PC-3 (cell line): Measurements from ENCODE around the gene MRI1. TPM values are rescaled to one million over a fixed set of nuclear protein-coding genes. Genes with fewer than 3 reads are reported as not detected.

ENCODE experiments used
- ATAC-seq: fragments of 200-7000 bp; cut with Tn5 transposase; 2 replicates; pipeline ENCODE4 v1.9.1; 2020; ENCODE audit warnings: mild to moderate bottlenecking, moderate library complexity
- BruUV-seq: library from RNA; stranded (reverse); fragments of 400-500 nt; replicated peaks from 2 replicates; lab custom pipeline; 2021; lab: Mats Ljungman, UMichigan
- CTCF ChIA-PET: fragments of 300-600 bp; sonication (Branson Sonifier 250); formaldehyde crosslinking; loops from one replicate; lab custom pipeline; 2022; ENCODE audit warnings: antibody characterized with exemption; lab: Charles Lee
- POLR2A ChIA-PET: fragments of 300-600 bp; sonication (Branson Sonifier 250); formaldehyde crosslinking; loops from one replicate; lab custom pipeline; 2022; ENCODE audit warnings: antibody characterized with exemption; ENCODE audit not compliant: unreplicated experiment; lab: Charles Lee
- DNase-seq: peaks from one replicate; pipeline ENCODE4 v3.0.0-alpha.2; 2015
- H2AFZ ChIP-seq: fragments of 300-600 bp; sonication (generic); 2 replicates; pipeline ENCODE4 v1.6.0; 2016; ENCODE audit warnings: antibody characterized with exemption, low read length
- H3F3A ChIP-seq: fragments of 300-600 bp; sonication (generic); one replicate; pipeline ENCODE4 v1.6.0; 2017; ENCODE audit warnings: antibody characterized with exemption, low read length, control low read depth, mild to moderate bottlenecking; ENCODE audit not compliant: unreplicated experiment
- H3K27ac ChIP-seq: fragments of 300-600 bp; sonication (generic); 2 replicates; pipeline ENCODE4 v1.5.1; 2016; ENCODE audit warnings: mild to moderate bottlenecking, low read length
- H3K27me3 ChIP-seq: fragments of 300-600 bp; sonication (generic); 2 replicates; pipeline ENCODE4 v1.6.1; 2016; ENCODE audit warnings: low read length, mixed read lengths
- H3K36me3 ChIP-seq: fragments of 300-600 bp; sonication (generic); 2 replicates; pipeline ENCODE4 v1.6.1; 2016; ENCODE audit warnings: low read depth, mixed run types, low read length, mixed read lengths
- H3K4me1 ChIP-seq: fragments of 300-600 bp; sonication (generic); 2 replicates; pipeline ENCODE4 v1.5.1; 2016; ENCODE audit warnings: low read length; ENCODE audit not compliant: insufficient read depth
- H3K4me2 ChIP-seq: fragments of 300-600 bp; sonication (generic); 2 replicates; pipeline ENCODE4 v1.6.0; 2016; ENCODE audit warnings: low read length
- H3K4me3 ChIP-seq: fragments of 300-600 bp; sonication (generic); 2 replicates; pipeline ENCODE4 v1.5.1; 2016; ENCODE audit warnings: mild to moderate bottlenecking, low read length, mixed read lengths
- H3K79me2 ChIP-seq: fragments of 300-600 bp; sonication (generic); 2 replicates; pipeline ENCODE4 v1.6.1; 2017; ENCODE audit warnings: low read length, mixed read lengths
- H3K9ac ChIP-seq: fragments of 300-600 bp; sonication (generic); 2 replicates; pipeline ENCODE4 v1.6.0; 2016; ENCODE audit warnings: mild to moderate bottlenecking, low read length
- H3K9me2 ChIP-seq: fragments of 300-600 bp; sonication (generic); replicated peaks from 2 replicates; pipeline ENCODE4 v1.6.1; 2016; ENCODE audit warnings: mixed run types, low read length, mixed read lengths
- H3K9me3 ChIP-seq: fragments of 300-600 bp; sonication (generic); 2 replicates; pipeline ENCODE4 v1.6.1; 2016; ENCODE audit warnings: low read length, mixed read lengths
- H4K20me1 ChIP-seq: fragments of 300-600 bp; sonication (generic); 2 replicates; pipeline ENCODE4 v1.6.1; 2016; ENCODE audit warnings: low read length, mixed read lengths
- CTCF ChIP-seq: fragments of 300-600 bp; sonication (generic); conservative IDR thresholded peaks from 2 replicates; pipeline ENCODE4 v1.5.1; 2017; ENCODE audit warnings: antibody characterized with exemption, low read depth, mild to moderate bottlenecking, low read length
- EZH2 ChIP-seq: fragments of 300-600 bp; sonication (generic); IDR thresholded peaks from one replicate; pipeline ENCODE4 v1.6.1; 2017; ENCODE audit warnings: antibody characterized with exemption, mild to moderate bottlenecking, low read length; ENCODE audit not compliant: unreplicated experiment
- EZH2phosphoT487 ChIP-seq: fragments of 300-600 bp; sonication (generic); IDR thresholded peaks from 2 replicates; pipeline ENCODE4 v1.6.1; 2018; ENCODE audit warnings: mild to moderate bottlenecking, antibody characterized with exemption, low read length, borderline replicate concordance
- intact Hi-C: fragments of 100-400 bp; cut with micrococcal nuclease; formaldehyde crosslinking; loops from 2 replicates; pipeline ENCODE4 v1.9.0; 2023
- total RNA-seq: library from RNA; depleted of rRNA; stranded (reverse); fragments of >200 nt; gene quantifications from 2 replicates; pipeline ENCODE4 v1.2.3, GENCODE V29; 2014

MRI1 gene
- total RNA-seq, 1 experiment from 2014 or later = 85.2 TPM

DNA sequence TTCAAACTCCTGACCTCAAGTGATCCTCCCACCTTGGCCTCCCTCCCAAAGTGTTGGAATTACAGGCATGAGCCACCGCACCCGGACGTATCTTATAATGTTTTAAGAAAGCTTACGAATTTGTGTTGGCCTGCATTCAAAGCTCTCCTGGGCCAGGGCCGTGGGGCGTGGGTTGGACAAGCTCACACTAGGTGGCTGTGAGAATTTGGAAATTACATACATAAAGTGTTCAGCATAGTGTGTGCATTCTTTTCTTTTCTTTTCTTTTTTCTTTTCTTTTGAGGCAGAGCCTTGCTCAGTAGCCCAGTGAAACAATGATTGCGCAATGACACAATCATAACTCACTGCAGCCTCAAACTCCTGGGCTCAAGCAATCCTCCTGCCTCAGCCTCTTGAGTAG lies 33.5 kb downstream of the MRI1 start:
- H3K4me3 ChIP-seq = no peak overlapping the region; the same call in 1 of the 2 replicates
- no peaks in the 10 kb centered on the region for H3K36me3 ChIP-seq
- H3K27ac ChIP-seq = peak overlapping the region; percentile 95
- peaks cover 5% of the 10 kb centered on the region for H3F3A ChIP-seq
- intact Hi-C loops = loop anchor here (2.0 kb wide), 1 partner anchor 35 kb away; no protein-coding TSS in a partner anchor
- no peaks in the 10 kb centered on the region for H3K27me3 ChIP-seq
- no peaks in the 10 kb centered on the region for H3K9me2 ChIP-seq
- ChIA-PET CTCF (interaction anchor here (0.6 kb wide), 2 partner anchors 13 to 64 kb away, joined by 3 to 4 read pairs; no protein-coding TSS in a partner anchor), POLR2A (interaction anchor here (0.7 to 1.4 kb wide), 5 partner anchors 10 to 260 kb away, joined by 3 to 6 read pairs (median 4); no protein-coding TSS in a partner anchor)
- ATAC-seq = peak; percentile 6; the same call in 1 of the 2 replicates
- H3K4me2 ChIP-seq = peak overlapping the region; percentile 26
- peak overlapping the region; percentile 19 for H3K9ac ChIP-seq
- H4K20me1 ChIP-seq = no peaks in the 10 kb centered on the region
- H2AFZ ChIP-seq = no peak overlapping the region
- no peaks in the 10 kb centered on the region for H3K9me3 ChIP-seq
- peaks cover 23% of the 10 kb centered on the region for H3K4me1 ChIP-seq
- no TSS peak for BruUV-seq
- TF ChIP-seq EZH2phosphoT487 (no peak), EZH2 (no peak), CTCF (no peak)
- peaks cover 21% of the 10 kb centered on the region for H3K79me2 ChIP-seq
- peak; percentile 89 for DNase-seq

- peaks cover 5% of the 10 kb centered on the region for H3F3A ChIP-seq
- ATAC-seq (no peak), DNase-seq (no peak)
- ChIA-PET CTCF (no interaction called here), POLR2A (no interaction called here)
- H3K27ac ChIP-seq = no peak overlapping the region
- no peak overlapping the region for H3K9ac ChIP-seq
- peaks cover 19% of the 10 kb centered on the region for H3K79me2 ChIP-seq
- H4K20me1 ChIP-seq = no peaks in the 10 kb centered on the region
- H3K36me3 ChIP-seq = 0 out of 2 replicates have a peak, but pooled peaks cover 2% of the 10 kb centered on the region
- H3K9me3 ChIP-seq = no peaks in the 10 kb centered on the region
- H3K27me3 ChIP-seq = no peaks in the 10 kb centered on the region
- H3K4me2 ChIP-seq = no peak overlapping the region
- no TSS peak for BruUV-seq
- no peak overlapping the region for H2AFZ ChIP-seq
- intact Hi-C loops = no loop called here
- H3K9me2 ChIP-seq = no peaks in the 10 kb centered on the region
- peaks cover 28% of the 10 kb centered on the region for H3K4me1 ChIP-seq
- TF ChIP-seq EZH2 (no peak), EZH2phosphoT487 (no peak), CTCF (no peak)
- no peak overlapping the region for H3K4me3 ChIP-seq
Measured at GRCh38 chr19:13799669-13800068, 35.3 kb downstream of the MRI1 start.

DNA sequence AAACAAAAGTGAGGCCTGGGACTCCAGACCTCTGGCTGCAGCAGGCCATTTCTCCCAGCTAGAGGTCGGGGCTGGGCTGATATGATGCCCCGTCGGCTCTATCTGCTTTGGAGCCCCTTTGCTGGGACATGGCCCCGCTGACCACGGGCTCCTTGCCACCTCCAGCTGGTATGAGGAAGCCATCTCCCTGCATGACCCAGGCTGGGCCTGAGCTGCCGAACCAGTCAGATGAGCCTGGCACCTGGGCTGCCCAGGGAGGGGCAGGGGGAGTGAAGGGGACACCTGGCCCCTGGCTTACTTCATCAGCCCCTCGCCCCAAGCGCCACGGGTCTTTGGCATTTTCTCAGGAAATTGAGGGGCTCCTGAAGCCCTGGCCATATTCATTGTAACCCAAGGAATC lies 38.7 kb downstream of the MRI1 start:
- no TSS peak for BruUV-seq
- intact Hi-C loops = no loop called here
- Histone ChIP-seq H3K4me3 (no peak overlapping the region), H2AFZ (no peak overlapping the region), H3K9me2 (no peaks in the 10 kb centered on the region), H3K36me3 (peaks cover 25% of the 10 kb centered on the region), H3K9me3 (no peaks in the 10 kb centered on the region), H3F3A (no peaks in the 10 kb centered on the region), H3K27me3 (no peaks in the 10 kb centered on the region), H3K4me2 (no peak overlapping the region), H4K20me1 (no peaks in the 10 kb centered on the region), H3K4me1 (peaks cover 10% of the 10 kb centered on the region), H3K9ac (no peak overlapping the region), H3K79me2 (peaks cover 5% of the 10 kb centered on the region), H3K27ac (no peak overlapping the region)
- POLR2A ChIA-PET = no interaction called here
- CTCF ChIA-PET = interaction anchor here (0.6 kb wide), 1 partner anchor 9 kb away, joined by 3 read pairs; no protein-coding TSS in a partner anchor
- peak; percentile 37 for ATAC-seq
- DNase-seq = peak; percentile 35
- no peak for TF ChIP-seq EZH2phosphoT487
